ENCODE results near the gene IFT20. TPM values are rescaled to one million over a fixed set of nuclear protein-coding genes. Genes with fewer than 3 reads are reported as not detected.

Gene IFT20
- total RNA-seq, 1 donor from 2014 or later: 14.0 TPM

DNA sequence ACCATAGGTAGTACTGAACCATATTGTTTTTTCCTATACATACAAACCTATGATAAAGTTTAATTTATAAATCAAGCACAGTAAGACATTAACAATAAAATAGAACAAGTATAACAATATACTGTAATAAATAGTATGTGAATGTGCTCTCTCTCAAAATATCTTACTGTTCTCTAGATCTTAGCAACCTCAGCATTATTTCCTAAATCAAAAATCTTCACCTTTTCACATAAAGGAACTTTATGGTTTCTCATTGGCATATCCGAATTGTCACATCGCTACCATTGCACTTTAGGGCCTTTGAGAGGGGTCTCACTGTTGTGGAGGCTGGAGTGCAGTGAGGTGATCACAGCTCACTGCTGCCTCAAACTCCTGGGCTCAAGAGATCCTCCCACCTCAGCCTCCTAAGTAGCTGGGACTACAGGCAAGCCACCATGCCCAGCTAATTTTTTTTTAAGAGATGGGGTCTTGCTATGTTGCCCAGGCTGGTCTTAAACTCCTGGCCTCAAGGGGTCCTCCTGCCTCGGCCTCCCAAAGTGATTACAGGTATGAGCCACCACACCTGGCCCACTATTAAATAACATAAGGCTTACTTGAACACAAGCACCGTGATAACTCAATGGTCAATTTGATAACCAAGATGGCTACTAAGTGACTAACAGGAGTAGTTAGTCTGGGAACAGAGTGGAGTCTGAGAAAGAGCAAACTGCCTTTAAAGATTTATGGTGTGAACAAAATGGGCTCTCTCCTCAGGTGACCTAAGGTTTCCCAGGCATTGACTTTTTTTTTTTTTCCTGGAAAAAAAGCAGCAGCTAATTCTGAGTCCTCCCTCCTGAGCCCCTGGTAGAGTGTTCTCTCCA lies 19.2 kb downstream of the IFT20 start:
- Mint-ChIP-seq H3K36me3 (ENCODE audit: low read depth) (peaks cover 2% of the 10 kb centered on the region), H3K4me3 (peak overlapping the region; percentile 49), H3K27me3 (ENCODE audit: low read depth) (no peaks in the 10 kb centered on the region), H3K27ac (ENCODE audit: unreplicated experiment) (no peak overlapping the region), H3K9me3 (no peaks in the 10 kb centered on the region), H3K4me1 (peaks cover 36% of the 10 kb centered on the region)
- TF ChIP-seq, protein P1, sequence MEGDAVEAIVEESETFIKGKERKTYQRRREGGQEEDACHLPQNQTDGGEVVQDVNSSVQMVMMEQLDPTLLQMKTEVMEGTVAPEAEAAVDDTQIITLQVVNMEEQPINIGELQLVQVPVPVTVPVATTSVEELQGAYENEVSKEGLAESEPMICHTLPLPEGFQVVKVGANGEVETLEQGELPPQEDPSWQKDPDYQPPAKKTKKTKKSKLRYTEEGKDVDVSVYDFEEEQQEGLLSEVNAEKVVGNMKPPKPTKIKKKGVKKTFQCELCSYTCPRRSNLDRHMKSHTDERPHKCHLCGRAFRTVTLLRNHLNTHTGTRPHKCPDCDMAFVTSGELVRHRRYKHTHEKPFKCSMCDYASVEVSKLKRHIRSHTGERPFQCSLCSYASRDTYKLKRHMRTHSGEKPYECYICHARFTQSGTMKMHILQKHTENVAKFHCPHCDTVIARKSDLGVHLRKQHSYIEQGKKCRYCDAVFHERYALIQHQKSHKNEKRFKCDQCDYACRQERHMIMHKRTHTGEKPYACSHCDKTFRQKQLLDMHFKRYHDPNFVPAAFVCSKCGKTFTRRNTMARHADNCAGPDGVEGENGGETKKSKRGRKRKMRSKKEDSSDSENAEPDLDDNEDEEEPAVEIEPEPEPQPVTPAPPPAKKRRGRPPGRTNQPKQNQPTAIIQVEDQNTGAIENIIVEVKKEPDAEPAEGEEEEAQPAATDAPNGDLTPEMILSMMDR (conservative IDR thresholded peaks at IDR 0.05): no peak
- DNase-seq (ENCODE audit: low read depth, low spot score): no peak

DNA sequence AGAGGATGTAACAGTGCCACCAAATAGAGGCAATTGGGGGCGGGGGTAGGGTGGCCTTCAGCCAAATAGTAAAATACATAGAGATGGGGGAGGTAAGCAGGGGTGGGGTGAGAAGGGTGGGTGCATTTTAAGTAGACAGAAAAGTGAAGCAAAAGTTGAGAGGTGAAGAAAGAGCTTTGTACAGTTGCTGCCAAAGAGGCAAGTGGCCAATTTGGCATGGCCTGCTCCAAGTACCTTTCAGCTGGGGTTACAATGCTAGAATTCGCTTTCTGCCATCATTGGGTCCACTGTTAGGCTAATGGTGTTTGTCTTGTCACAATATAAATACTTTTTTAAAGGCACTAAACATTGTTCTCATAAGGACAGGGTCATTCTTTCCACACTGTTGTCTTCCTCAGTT lies 21.4 kb downstream of the IFT20 start:
- no peak overlapping the region for H3K27ac Mint-ChIP-seq (ENCODE audit: unreplicated experiment)
- H3K4me3 Mint-ChIP-seq: no peak overlapping the region
- no peak for DNase-seq (ENCODE audit: low read depth, low spot score)
- no peaks in the 10 kb centered on the region for H3K9me3 Mint-ChIP-seq
- TF ChIP-seq, protein P1 (conservative IDR thresholded peaks at IDR 0.05): no peak
- no peaks in the 10 kb centered on the region for H3K27me3 Mint-ChIP-seq (ENCODE audit: low read depth)
- peaks cover 21% of the 10 kb centered on the region for H3K4me1 Mint-ChIP-seq
- H3K36me3 Mint-ChIP-seq (ENCODE audit: low read depth): no peaks in the 10 kb centered on the region

DNA sequence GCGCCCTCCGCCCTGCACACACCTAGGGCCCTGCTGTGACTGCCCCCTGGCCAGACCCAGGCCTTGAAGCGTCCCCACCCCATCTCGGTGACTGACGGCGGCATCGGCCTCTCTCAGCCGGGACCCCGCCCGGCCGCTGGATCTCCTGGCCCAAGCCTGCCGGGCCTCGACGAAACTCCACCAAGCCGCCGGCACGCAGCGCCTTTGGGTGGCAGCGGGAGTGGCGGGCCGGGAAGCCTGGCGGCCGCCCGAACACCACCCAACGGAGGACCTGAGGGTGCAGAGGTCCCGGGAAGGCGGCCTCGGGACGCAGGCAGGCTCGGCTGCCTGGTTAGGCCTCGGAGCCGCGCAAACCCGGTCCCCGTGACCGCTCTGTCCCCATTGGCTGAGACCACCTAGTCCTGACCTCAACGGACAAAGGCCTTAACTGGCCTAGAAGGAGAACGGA lies 28.3 kb downstream of the IFT20 start:
- H3K27ac Mint-ChIP-seq (ENCODE audit: unreplicated experiment): no peak overlapping the region
- no peaks in the 10 kb centered on the region for H3K4me1 Mint-ChIP-seq
- H3K36me3 Mint-ChIP-seq (ENCODE audit: low read depth): no peaks in the 10 kb centered on the region
- TF ChIP-seq, protein P1 (conservative IDR thresholded peaks at IDR 0.05): no peak
- DNase-seq (ENCODE audit: low read depth, low spot score): no peak
- no peaks in the 10 kb centered on the region for H3K27me3 Mint-ChIP-seq (ENCODE audit: low read depth)
- H3K9me3 Mint-ChIP-seq: no peaks in the 10 kb centered on the region
- no peak overlapping the region for H3K4me3 Mint-ChIP-seq

DNA sequence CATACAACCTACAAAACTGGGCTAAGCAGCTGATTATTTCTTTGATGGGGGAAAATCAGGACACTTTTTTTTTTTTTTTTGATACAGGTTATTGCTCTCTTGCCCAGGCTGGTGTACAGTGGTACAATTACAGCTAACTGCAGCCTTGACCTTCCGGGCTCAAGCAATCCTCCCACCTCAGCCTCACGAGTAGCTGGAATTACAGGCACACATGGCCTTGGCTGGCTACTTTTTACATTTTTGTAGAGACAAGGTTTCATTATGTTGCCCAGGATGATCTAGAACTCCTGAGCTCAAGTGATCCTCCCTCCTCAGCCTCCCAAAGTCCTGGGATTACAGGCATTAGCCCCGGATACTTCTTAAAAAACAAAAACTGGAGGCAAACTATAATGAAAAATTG lies 36.8 kb downstream of the IFT20 start:
- H3K36me3 Mint-ChIP-seq (ENCODE audit: low read depth): no peaks in the 10 kb centered on the region
- no peak overlapping the region for H3K27ac Mint-ChIP-seq (ENCODE audit: unreplicated experiment)
- peaks cover 4% of the 10 kb centered on the region for H3K27me3 Mint-ChIP-seq (ENCODE audit: low read depth)
- H3K9me3 Mint-ChIP-seq: no peaks in the 10 kb centered on the region
- no peak for DNase-seq (ENCODE audit: low read depth, low spot score)
- TF ChIP-seq, protein P1 (conservative IDR thresholded peaks at IDR 0.05): no peak
- H3K4me3 Mint-ChIP-seq: no peak overlapping the region
- H3K4me1 Mint-ChIP-seq: peaks cover 9% of the 10 kb centered on the region

DNA sequence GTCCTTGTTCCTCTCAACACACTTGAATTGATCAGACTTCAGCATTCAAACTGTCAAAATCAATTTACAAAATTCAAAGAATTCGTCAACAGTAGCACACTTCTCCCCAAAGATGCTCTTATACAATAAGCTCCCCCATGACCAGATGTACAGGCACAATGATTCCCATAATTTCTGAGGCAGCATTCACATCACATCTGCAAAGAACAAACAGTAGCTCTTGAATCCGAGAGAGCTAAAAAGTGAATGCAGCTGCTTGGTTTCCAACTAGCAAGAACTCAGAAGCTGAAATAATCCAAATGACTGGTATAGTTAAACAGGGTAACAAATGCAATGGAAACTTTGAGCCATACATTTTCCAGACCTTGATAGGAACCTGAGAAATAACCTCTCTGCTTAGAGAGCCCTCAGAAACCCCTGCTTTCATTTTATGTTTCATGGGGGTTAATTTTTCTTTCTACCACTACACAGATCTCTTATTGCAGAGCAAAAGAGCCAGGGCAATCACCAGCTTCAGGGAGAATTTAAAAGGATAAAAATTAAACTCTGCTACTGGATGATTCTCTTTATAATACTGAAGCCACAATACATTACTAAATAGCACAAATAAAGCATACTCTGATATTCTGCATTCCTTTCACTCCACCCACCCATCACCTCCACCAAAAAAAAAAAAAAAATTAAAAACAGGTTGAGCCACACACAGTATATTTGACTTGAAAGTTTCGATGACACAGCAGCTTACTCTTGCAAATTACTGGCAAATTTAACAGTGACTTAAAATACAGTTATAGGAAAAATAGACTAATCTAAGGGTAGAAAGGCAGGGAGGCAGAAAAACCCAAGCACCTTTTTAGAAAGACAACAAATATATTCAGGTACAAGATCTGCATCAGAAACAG lies 39.3 kb downstream of the IFT20 start:
- DNase-seq (ENCODE audit: low read depth, low spot score): no peak
- TF ChIP-seq, protein P1 (conservative IDR thresholded peaks at IDR 0.05): no peak
- peaks cover 9% of the 10 kb centered on the region for H3K4me1 Mint-ChIP-seq
- no peaks in the 10 kb centered on the region for H3K9me3 Mint-ChIP-seq
- no peaks in the 10 kb centered on the region for H3K36me3 Mint-ChIP-seq (ENCODE audit: low read depth)
- peaks cover 15% of the 10 kb centered on the region for H3K27me3 Mint-ChIP-seq (ENCODE audit: low read depth)
- no peak overlapping the region for H3K27ac Mint-ChIP-seq (ENCODE audit: unreplicated experiment)
- H3K4me3 Mint-ChIP-seq: no peak overlapping the region

Data from neural crest cell (in vitro differentiated cells).